ENCODE measurements around the gene ATP13A3.
"Not testable (repeated sequence)": the region's sequence is repeated elsewhere in the genome, so short reads cannot be mapped to it uniquely, and the experiment has no call there.

Gene ATP13A3

DNA sequence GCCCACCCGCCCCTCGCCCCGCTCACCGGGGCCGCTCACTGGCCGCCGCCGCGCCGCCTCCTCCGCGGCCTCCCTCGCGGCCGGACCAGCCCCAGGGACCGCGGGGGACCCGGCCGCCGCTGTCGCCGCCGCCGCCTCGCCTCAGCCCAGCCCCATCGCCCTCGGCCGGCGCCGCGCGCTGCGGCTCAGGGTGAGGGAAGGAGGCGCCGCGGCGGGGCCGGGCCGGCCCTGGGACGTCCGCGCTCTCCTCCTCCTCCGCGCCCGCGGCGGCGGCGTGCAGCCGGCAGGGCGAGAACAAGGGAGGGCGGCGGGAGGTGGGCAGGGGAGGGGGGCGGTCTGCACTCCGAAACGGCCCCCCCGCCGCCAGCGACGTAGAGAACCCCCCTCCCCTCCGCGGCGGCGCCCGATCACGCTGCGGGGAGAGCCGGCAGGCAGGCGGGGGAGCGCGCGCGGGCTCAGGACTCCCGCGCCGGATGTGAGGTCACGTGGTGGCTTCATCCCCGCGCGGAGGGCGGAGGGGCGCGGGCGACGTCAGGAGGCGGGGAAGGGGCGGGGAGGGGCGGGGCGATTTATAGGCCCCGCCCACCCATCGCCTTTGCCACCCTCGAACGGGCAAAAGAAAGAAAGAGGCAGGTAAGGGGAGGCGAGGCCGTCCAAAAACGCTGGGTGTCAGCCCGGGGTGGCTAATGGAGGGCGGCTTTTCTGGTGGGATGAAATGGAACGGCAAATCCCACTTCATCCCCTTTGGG, at the start of gene ATP13A3:
Gene ATP13A3 (minus strand): TSS at position 463 of the 749 bp plus-strand sequence. CDS start 24,812 bp downstream, outside the sequence.
- DNase-seq: peak; percentile 90

DNA sequence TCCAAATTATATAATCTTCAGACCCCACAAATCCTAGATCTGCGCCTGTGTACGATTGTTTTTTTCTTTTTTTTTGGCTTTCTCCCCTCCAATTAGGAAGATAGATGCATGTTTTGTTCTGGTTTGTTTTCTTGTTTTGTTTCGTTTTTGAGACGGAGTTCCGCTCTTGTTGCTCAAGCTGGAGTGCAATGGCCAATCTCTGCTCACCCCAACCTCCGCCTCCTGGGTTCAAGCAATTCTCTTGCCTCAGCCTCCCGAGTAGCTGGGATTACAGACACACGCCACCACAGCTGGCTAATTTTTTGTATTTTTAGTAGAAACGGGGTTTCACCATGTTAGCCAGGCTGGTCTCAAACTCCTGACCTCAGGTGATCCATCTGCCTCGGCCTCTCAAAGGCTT, 48.4 kb upstream of the ATP13A3 start:
- DNase-seq: not testable (repeated sequence)

DNA sequence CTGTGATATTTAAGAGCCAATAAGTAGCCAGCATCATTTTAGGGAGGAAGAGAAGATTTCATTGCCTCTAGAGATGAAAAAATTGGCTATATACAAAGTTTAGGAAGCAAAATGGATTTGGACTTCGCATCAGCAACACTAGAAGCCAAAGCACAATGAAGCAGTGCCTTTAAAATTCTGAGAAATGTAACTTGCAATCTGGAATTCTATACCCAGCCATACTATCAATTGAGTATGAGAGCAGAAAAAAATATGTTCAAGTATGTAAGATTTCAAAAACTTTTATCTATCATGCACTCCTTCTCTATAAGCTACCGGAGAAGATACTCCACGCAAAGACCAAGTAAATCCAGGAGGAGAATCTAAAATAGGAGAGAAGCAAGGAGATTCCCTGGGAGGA, 47.4 kb upstream of the ATP13A3 start:
- DNase-seq: no peak

DNA sequence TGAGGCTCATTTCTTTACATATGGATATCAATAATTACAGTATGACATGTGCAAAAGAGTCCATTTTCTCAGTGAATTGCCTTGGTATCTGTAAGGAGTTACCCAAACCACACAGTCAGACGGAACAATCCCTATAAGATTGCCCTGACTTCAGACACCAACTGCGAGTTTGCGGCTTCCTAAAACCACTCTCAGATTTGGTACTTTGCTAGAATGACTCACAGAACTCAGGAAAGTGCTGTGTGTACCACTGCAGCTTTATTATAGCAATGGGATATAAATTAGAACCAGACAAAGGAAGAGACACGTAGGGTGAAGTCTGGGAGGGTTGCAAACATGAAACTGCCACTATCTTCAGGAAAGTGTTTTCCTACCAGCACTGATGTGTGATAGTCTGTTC, 45.8 kb upstream of the ATP13A3 start:
- no peak for DNase-seq

DNA sequence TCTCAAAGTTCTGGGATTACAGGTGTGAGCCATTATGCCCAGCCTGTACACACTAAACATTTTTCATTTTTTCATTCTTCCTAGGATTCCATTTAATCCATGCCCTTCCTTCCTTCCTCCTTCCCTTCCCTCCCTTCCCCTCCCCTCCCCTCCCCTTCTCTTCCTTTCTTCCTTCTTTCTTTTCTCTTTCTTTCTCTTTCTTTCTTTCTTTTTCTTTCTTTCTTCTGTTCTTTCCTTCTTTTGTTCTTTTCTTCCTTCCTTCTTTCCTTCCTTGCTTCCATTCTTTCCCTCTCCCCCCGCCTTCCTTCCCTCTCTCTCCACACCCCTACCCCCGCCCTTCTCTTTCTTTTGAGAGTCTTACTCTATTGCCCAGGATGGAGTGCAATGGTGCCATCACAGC, 40.9 kb upstream of the ATP13A3 start:
- no peak for DNase-seq

DNA sequence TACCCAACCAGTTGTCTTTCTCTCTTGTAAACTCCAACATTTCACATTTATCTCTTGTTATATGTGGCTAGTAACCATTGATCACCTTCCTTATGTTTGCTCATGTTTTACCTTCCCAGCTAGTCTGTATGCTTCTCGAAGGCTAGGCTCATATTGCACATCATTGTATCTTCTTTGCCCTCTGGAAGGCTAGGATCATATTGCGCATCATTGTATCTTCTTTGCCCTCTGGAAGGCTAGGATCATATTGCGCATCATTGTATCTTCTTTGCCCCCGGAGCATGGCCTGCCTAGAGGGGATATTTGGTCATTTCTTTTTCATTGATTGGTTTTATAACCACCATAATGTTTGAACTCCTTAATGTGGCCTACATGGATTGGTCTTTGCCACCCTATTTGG, 39.4 kb upstream of the ATP13A3 start:
- no peak for DNase-seq

DNA sequence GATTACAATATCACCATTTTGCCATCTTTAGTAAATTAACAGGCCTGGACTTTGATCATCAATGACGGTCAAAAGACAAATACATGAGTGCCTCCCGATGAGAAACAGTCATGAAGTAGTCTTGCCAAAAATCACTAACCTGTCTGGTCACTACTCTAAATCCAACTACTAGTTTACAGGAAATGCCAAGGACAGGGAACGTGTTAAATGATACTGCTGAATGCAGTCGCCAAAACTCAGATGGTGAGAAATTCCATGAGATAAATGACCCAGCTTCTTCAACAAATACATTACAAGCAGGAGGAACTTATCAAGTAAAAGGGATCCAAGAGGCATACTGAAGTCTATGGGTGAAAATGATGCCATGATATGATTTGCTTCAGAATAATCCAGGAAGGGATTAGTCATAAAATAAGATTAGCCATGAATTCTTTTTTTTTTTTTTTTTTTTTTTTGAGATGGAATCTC, 35.8 kb upstream of the ATP13A3 start:
- no peak for DNase-seq

DNA sequence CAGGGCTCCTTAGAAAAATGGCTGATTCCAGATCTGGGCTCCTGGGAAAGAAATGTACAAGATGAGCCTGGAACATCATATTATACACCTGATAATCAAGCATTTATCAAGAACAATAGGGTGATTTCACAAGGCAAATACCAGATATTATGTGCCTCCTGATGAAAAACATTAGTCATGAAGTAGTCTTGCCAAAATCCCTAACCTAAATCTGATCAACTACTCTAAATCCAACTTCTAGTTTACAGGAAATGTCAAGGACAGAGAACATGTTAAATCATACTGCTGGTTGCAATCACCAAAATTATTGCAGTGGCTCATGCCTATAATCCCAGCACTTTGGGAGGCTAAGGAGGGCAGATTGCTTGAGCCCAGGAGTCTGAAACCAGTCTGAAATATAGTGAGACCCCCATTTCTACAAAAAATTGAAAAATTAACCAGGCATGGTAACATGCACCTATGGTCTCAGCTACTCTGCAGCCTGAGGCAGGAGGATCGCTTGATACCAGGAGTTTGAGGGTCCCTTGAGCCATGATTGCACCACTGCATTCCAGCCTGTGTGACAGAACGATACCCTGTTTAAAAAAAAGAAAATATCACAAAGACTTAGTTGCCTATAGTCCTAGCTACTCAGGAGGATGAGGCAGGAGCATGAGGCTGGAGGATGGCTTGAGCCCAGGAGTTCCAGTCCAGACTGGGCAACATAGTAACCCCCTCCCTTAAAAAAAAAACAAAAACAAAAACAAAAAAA, 34.9 kb upstream of the ATP13A3 start:
- DNase-seq: no peak

DNA sequence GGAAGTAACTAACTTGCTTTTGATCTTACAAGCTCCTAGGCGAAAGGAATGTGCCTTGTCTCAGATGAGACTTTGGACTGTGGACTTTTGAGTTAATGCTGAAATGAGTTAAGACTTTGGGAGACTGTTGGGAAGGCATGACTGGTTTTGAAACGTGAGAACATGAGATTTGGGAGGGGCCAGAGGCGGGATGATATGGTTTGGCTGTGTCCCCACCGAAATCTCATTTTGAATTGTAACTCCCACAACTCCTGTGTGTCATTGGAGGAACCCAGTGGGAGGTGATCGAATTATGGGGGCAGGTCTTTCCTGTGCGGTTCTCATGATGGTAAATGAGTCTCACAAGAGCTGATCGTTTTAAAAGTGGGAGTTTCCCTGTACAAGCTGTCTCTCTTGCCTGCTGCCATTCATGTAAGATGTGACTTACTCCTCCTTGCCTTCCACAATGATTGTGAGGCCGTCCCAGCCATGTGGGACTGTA, 33.9 kb upstream of the ATP13A3 start:
- DNase-seq: peak; percentile 87

DNA sequence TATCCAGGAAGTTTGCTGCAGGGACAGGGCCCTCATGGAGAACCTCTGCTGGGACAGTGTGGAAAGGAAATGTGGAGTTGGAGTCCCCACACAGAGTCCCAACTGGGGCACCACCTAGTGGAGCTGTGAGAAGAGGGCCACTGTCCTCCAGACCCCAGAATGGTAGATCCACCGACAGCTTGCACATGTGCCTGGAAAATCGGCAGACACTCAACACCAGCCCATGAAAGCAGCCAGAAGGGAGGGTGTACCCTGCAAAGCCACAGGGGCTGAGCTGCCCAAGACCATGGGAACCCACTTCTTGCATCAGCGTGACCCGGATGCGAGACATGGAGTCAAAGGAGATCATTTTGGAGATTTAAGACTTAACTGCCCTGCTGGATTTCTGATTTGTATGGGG, 33.4 kb upstream of the ATP13A3 start:
- DNase-seq: not testable (repeated sequence)

DNA sequence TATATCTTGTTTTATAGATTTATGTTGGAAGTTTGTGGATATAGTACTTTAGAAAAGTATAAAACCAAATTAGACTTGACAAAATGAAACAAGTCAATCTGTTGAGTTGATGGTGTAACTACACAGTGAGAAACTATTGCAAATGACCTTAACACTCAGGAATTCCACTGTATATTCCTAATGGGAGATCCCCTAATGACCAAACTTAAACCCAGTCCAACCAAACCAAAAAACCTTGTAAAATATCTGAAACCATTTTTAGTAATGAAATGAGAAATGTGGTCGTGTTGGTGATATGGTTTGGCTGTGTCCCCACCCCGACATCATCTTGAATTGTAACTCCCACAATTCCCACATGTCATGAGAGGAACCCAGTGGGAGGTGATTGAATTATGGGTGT, 31.9 kb upstream of the ATP13A3 start:
- DNase-seq: no peak

DNA sequence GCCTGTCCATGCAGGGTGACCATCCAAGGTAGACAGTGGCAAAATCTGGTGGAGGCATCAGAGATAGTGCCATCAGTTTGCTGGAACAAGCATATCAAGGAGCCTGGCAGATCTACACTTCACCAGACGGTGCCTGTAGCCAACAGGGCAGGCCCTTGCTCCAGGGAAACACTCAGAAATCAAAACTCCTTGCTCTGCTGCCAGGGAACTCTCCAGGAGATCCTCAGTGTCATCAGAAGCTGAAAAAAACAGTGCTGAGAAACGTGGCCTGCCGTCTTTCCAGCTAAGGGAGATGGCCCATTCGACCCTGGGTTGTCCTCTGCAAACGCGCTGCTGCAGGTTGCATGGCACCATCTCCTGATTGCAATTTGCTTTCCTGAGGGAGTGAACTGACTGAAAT, 30.5 kb upstream of the ATP13A3 start:
- DNase-seq: no peak

DNA sequence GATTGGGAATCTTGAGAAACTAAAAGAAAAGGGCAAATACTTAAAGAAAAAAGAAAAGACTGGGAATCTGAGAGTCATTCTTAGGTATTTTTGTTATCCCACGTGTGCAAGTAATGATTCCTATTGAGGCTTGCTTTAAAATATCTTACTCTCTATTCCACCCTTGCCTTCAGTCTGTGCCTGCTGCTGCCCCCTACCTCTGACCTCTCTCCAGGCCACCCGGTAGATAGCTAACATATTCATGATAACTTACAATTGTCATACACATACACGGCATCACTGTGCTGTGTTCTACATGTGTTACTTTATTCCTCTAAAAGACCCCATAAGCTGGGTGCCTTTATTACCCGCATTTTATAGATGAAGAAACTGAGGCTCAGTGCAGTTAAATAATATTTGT, 27.8 kb upstream of the ATP13A3 start:
- no peak for DNase-seq

DNA sequence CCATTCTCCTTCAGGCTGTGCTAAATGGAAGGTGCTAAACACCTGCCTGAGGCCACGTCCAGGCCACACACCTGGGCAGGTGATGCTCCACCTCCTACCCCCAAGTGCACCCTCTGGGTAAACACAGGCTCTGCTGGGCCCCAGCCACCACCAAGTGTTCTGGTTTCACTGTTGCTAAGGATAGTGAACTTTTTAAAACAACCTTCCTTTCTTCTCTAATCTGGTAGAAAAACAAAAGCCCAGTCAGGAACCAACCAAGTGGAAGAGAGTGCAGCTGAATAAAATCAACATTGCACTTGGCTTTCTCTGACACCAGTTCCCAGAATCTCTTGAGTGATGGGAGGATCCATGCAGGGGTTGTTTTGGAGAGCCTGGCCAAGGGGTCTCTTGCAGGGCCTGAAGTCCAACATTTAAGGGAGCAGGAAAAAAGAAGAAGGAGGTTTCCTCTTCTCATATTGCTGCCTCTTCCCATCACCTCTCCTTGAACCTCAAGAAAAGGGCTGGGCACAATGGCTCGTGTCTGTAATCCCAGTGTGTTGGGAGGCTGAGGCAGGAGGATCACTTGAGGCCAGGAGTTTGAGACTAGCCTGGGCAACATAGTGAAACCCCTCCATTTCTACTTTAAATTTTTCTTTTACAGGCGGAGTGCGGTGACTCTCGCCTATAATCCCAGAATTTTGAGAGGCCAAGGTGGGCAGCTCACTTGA, 26.2 kb upstream of the ATP13A3 start:
- DNase-seq: no peak

DNA sequence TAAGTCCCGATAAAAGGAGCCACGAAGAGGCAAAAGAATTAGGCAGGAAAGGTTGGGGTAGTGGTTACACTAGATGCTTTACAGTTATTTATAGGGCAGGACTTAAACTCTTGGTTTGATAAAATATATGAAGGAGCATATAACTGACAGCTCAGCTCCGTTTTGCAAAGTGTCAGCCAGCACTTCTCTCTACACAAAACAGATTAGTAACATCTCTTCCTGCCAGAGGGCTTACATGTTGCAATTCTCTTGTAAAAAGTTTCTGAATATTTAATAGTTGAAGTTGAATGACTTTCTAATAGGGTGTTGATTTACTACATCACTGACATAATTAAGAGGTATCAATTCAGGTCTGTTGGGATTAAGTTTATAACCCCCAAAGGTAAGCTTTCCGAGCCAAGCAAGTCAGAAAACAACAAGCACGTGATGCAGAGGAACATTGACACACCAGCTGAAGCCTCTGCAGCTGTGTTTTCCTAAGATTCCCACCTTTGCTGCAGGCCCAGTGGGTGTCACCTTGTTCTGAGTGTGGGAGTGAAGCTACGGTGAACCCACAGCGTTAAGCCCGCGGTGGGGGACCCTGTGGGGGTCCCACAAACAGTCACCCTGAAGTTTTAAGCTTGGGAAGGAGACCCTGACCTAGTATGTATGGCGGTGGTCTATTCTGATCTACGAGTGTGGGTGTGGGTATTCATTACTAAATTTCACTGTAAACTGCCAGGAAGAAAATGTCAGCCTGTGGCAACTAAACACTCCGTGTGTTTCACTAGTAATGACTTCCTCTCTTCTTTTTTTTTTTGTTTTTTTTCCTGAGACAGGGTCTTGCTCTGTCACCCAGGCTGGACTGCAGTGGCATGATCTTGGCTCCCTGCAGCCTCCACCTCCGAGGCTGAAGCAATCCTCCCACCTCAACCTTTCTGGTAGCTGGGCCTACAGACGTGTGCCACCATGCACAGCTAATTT, 22.0 kb upstream of the ATP13A3 start:
- DNase-seq: no peak

DNA sequence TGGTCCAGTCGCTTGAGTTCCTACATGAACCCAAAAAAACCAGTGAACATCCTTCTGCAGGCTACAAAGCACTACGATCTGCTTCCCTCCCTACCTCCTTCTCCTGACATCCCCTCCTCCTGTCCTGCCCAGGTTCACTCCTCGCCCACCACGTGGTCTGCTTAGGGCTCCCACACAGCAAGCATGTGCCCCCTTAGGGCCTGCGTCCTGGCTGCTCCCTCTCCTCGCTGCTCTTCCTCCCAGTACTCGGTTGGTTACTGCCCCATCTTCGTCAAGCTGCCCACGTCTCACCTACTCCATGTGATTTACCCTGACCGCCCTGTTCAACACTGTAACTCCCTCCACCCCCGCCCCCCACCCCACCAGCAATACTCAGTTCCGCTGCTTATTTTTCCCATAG, 20.8 kb upstream of the ATP13A3 start:
- no peak for DNase-seq

DNA sequence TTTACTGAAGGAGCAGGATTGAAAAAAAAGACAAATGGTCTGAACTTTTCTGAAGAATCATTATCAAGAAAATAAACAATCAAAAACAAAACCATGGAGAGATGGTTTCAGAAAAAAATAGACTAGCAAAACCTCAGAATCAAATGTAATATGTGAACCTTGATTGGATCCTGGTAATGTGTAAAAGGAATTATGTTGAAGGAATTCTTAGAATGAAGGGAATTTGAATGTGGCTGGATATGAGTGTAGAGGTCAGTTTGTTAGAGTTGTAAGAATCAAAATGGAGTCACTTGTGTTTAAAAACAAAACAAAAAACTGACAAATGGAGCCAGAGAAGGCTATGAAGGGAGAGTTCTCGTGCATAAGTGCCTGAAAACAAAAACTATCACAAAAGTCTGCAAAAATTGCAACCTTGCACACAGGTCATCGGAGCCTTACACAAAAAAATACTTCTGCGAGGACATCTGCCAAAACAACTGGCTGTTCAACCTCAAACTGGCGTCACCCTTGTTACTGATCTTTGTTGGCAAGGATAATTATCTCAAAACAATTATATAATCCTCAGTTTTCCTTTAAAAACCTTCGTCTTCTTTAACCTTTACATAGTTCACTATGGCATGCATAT, 19.1 kb upstream of the ATP13A3 start:
- DNase-seq: no peak

DNA sequence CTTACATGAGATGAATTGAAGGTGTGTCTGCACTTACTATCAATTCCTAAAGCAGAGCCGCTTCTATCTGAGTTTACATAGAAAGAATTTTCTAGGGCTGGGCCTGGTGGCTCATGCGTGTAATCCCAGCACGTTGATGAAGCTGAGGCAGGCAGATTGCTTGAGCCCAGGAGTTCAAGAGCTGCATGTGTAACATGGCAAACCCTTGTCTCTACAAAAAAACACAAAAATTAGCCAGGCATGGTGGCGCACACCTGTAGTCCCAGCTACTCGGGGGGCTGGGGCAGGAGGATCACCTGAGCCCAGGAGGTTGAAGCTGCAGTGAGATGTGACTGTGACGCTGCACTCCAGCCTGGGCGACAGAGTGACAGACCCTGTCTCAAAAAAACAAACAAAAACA, 18.1 kb upstream of the ATP13A3 start:
- no peak for DNase-seq

DNA sequence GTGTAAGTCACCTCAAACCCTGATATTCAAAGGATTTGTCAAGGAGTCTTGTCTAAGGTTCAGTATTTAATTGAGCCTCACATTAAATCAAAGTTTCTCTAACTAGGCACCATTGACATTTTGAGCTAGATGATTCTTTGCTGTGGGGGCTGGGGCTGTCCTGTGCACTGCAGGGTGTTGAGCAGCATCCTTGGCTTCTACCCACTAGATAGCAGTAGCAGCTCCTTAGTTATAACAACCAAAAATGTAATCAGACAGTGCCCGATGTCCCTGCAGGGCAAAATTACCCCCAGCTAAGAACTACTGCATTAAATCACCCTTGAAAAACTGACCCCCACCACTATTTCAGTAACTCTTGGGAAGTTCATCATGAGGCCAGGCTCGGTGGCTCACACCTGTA, 17.3 kb upstream of the ATP13A3 start:
- no peak for DNase-seq

DNA sequence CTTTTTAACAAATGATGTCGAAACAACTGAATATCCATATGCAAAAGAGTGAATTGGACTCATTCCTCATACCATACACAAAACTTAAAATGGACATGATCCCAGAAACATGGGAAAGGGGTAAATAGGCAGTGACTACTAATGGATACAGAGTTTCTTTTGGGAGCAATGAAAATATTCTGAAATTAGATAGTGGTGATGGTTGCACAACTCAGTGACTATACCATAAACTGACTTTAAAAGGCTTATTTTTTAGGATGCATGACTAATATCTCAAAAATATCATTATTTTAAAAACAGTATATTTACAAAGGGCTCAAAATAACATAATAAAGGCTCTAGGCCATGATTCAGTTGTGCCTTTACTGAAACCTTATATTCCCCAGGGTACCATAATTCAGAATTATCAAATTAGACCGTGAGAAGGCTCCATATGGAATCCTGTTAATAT, 16.3 kb upstream of the ATP13A3 start:
- no peak for DNase-seq

DNA sequence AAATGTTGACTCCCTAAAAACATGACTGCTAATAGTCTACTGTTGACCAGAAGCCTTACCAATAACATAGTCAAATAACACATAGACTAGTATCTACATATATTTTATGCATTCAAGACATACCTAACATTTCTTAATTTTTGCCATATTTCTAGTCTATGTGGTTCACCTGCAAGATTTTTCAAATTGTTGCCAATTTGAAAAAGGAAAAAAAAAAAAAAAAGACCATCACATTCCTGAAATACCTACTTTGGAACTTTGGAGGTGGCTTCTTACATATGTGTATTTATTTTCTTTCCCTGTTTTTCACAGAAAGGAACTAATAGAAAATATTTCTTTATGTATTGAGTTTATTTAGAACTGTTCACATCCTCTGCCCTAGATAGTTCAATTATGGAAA, 13.4 kb upstream of the ATP13A3 start:
- no peak for DNase-seq

DNA sequence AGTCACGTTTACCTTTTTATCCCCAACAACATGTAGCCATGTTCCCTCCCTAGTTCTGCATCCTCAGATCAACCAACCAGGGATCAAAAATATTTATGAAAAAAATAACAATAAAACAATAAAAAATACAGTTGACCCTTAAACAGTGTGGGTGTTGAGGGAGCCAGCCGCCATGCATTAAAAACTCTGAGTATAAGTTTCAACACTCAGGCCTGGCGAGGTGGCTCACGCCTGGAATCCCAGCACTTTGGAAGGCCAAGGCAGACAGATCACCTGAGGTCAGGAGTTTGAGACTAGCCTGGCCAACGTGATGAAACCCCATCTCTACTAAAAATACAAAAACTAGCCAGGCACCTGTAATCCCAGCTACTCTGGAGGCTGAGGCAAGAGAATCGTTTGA, 12.7 kb upstream of the ATP13A3 start:
- DNase-seq: not testable (repeated sequence)

Data from activated CD4-positive, alpha-beta T cell treated with anti-CD3 and anti-CD28 coated beads for 48 hours (primary cell).